GM12891 (cell line): ENCODE data around the gene AP5B1.

ENCODE experiments used
- PAX5 ChIP-seq: IDR thresholded peaks from 2 replicates; pipeline ENCODE4 v1.6.1; 2011; ENCODE audit warnings: low read length, moderate library complexity, mild to moderate bottlenecking; ENCODE audit not compliant: insufficient read depth, severe bottlenecking
- POLR2A ChIP-seq: IDR thresholded peaks from 2 replicates; pipeline ENCODE4 v1.6.1; 2011; ENCODE audit warnings: low read depth, low read length, control low read depth
- POLR2AphosphoS5 ChIP-seq: IDR thresholded peaks from 2 replicates; pipeline ENCODE4 v1.6.1; 2011; ENCODE audit warnings: low read depth, low read length, control low read depth
- SPI1 ChIP-seq: IDR thresholded peaks from 2 replicates; pipeline ENCODE4 v1.6.1; 2011; ENCODE audit warnings: low read depth, low read length, control low read depth
- TAF1 ChIP-seq: IDR thresholded peaks from 2 replicates; pipeline ENCODE4 v1.6.1; 2011; ENCODE audit warnings: low read depth, low read length, control low read depth

DNA sequence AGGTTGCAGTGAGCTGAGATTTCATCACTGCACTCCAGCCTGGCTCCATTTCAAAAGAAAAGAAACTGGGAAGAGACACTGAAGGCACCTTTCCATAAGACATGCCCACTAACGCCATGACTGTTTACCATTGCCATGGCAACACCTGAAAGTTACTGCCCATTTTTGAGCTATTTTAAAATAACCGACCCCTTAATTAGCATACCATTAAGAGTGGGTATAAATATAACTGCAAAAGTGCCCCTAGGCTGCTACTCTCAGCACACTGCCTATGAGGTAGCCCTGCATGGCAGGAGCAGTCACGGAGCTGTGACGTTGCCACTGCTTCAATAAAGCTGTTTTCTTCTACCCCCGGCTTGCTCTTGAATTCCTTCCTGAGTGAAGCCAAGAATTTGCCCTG is 50.3 kb downstream of the AP5B1 start:
- TF ChIP-seq POLR2A, result no peak
- TF ChIP-seq POLR2AphosphoS5, result no peak
- TF ChIP-seq TAF1, result no peak
- TF ChIP-seq SPI1, result no peak
- TF ChIP-seq PAX5, result no peak
